Caco-2 (cell line): ENCODE results near the gene TSHZ1. TPM values are rescaled to one million over a fixed set of nuclear protein-coding genes. Genes with fewer than 3 reads are reported as not detected.

Source experiments
- BruUV-seq: library from RNA; stranded (reverse); fragments of 400-500 nt; replicated peaks from 2 replicates; lab custom pipeline; 2021; lab: Mats Ljungman, UMichigan
- CTCF ChIA-PET: fragments of 300-600 bp; sonication (Branson Sonifier 250); formaldehyde crosslinking; loops from one replicate; lab custom pipeline; 2022; ENCODE audit warnings: antibody characterized with exemption; lab: Charles Lee
- POLR2A ChIA-PET: fragments of 300-600 bp; sonication (Branson Sonifier 250); formaldehyde crosslinking; loops from one replicate; lab custom pipeline; 2022; ENCODE audit warnings: antibody characterized with exemption; lab: Charles Lee
- DNase-seq, 2 experiments: peaks; one replicate each; pipeline versions ENCODE4 v3.0.0 to v3.0.0-alpha.2; 2020 to 2022
- H3K27me3 ChIP-seq: replicated peaks from 2 replicates; pipeline ENCODE4 v1.6.0; 2011; ENCODE audit warnings: low read length; ENCODE audit not compliant: control insufficient read depth, insufficient read depth
- H3K36me3 ChIP-seq: 2 replicates; pipeline ENCODE4 v1.5.1; 2011; ENCODE audit warnings: low read length; ENCODE audit not compliant: control insufficient read depth, insufficient read depth
- H3K4me1 ChIP-seq: fragments of 250-450 bp; sonication (Bioruptor Pico); 2 replicates; pipeline ENCODE4 v1.5.1; 2020; ENCODE audit warnings: mild to moderate bottlenecking
- H3K4me3 ChIP-seq: 2 replicates; pipeline ENCODE4 v1.5.1; 2011; ENCODE audit warnings: low read depth, mild to moderate bottlenecking, control low read depth, low read length
- H3K9me3 ChIP-seq: fragments of 250-450 bp; sonication (Bioruptor Pico); 2 replicates; pipeline ENCODE4 v1.5.1; 2020; ENCODE audit warnings: mild to moderate bottlenecking, moderate library complexity
- H3K27ac Mint-ChIP-seq: one replicate; pipeline ENCODE4 v1.8.0; 2022; ENCODE audit warnings: mixed read lengths; ENCODE audit not compliant: unreplicated experiment
- H3K27me3 Mint-ChIP-seq: one replicate; pipeline ENCODE4 v1.8.0; 2022; ENCODE audit warnings: mixed read lengths; ENCODE audit not compliant: insufficient read depth, unreplicated experiment
- H3K36me3 Mint-ChIP-seq: one replicate; pipeline ENCODE4 v1.8.0; 2022; ENCODE audit warnings: mild to moderate bottlenecking, mixed read lengths; ENCODE audit not compliant: insufficient read depth, unreplicated experiment
- H3K4me1 Mint-ChIP-seq: one replicate; pipeline ENCODE4 v1.8.0; 2022; ENCODE audit warnings: low read depth, mixed read lengths; ENCODE audit not compliant: unreplicated experiment
- H3K4me3 Mint-ChIP-seq: one replicate; pipeline ENCODE4 v1.8.0; 2022; ENCODE audit warnings: mild to moderate bottlenecking, moderate library complexity, mixed read lengths; ENCODE audit not compliant: unreplicated experiment
- H3K9me3 Mint-ChIP-seq: one replicate; pipeline ENCODE4 v1.8.0; 2022; ENCODE audit warnings: mixed read lengths; ENCODE audit not compliant: unreplicated experiment
- intact Hi-C: fragments of 100-400 bp; cut with micrococcal nuclease; formaldehyde crosslinking; loops from one replicate; pipeline ENCODE4 v1.10.0; 2022; ENCODE audit not compliant: unreplicated experiment
- total RNA-seq: library from RNA; stranded (reverse); gene quantifications from 2 replicates; pipeline ENCODE4 v1.2.3, GENCODE V29; 2022
- TF ChIP-seq, protein P1 (sequence below), 2 experiments: fragments of 200-600 bp in 1 of 2; IDR thresholded peaks; 1 replicate in 1 of 2; 2 replicates in 1 of 2; pipeline versions ENCODE4 v1.5.1 to v1.8.0; 2011 to 2022; ENCODE audit warnings: antibody characterized with exemption in 1 of 2, control low read depth in 1 of 2, inconsistent platforms in 1 of 2, low read depth in 1 of 2, low read length in 1 of 2, mild to moderate bottlenecking in 1 of 2, moderate library complexity in 1 of 2; ENCODE audit not compliant: insufficient read depth in 1 of 2, severe bottlenecking in 1 of 2, unreplicated experiment in 1 of 2

The TSHZ1 gene
- total RNA-seq, 1 experiment from 2014 or later = 4.4 TPM

DNA sequence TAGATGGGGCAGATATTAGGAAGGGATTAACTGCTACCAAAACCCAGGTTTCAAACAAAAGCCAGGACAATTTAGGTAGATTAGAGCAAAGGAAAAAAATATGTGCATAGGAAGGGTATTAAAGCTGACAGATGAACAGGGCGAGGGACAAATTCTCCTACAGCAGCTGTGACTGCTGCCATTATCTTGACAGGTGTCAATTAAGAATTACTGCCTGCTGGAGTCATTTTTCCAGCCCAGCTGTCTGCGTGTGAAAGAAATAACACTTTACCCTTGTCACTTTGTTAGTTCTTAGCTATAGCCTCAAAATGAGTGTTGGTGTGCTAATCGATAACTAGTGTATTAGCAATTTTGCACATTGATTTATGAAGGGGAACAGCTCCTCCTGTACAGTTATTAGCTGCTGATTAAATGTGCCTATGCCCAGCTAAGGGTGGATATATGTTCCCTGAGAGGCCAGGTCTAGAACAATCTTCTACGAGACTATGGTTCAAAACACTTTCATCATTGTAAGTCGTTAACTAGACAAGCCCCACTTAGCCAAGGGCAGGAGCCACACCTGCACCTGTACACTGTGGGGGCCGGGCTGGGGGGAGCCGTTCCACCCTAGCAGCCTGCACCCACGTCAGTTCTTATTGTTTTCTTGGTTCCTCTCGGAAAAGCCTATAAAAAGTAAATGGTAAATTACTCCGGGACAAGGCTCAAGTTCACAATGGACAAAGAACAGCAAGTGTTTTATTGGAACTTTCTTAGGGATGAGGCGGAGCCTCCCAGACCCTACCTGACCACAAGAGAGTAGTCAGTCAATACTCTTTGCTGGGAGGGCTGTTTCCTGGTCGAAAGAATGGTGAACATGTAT lies 7.7 kb downstream of the TSHZ1 start:
- POLR2A ChIA-PET = no interaction called here
- TF ChIP-seq, protein P1, sequence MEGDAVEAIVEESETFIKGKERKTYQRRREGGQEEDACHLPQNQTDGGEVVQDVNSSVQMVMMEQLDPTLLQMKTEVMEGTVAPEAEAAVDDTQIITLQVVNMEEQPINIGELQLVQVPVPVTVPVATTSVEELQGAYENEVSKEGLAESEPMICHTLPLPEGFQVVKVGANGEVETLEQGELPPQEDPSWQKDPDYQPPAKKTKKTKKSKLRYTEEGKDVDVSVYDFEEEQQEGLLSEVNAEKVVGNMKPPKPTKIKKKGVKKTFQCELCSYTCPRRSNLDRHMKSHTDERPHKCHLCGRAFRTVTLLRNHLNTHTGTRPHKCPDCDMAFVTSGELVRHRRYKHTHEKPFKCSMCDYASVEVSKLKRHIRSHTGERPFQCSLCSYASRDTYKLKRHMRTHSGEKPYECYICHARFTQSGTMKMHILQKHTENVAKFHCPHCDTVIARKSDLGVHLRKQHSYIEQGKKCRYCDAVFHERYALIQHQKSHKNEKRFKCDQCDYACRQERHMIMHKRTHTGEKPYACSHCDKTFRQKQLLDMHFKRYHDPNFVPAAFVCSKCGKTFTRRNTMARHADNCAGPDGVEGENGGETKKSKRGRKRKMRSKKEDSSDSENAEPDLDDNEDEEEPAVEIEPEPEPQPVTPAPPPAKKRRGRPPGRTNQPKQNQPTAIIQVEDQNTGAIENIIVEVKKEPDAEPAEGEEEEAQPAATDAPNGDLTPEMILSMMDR (IDR thresholded peaks at IDR 0.05; ENCODE audit: insufficient read depth in 1 of 2, low read depth in 1 of 2, low read length in 1 of 2, severe bottlenecking in 1 of 2, unreplicated experiment in 1 of 2) = no peak
- Histone ChIP-seq H3K4me1 (0 out of 2 replicates have a peak, but pooled peaks cover 8% of the 10 kb centered on the region), H3K36me3 (no peaks in the 10 kb centered on the region), H3K9me3 (no peaks in the 10 kb centered on the region), H3K27me3 (no peaks in the 10 kb centered on the region), H3K4me3 (no peak overlapping the region)
- no peak for DNase-seq
- H3K27me3 Mint-ChIP-seq = no peaks in the 10 kb centered on the region
- intact Hi-C loops = no loop called here
- no peak overlapping the region for H3K4me3 Mint-ChIP-seq
- H3K27ac Mint-ChIP-seq = no peak overlapping the region
- CTCF ChIA-PET = no interaction called here
- BruUV-seq = no TSS peak
- no peaks in the 10 kb centered on the region for H3K4me1 Mint-ChIP-seq
- no peaks in the 10 kb centered on the region for H3K36me3 Mint-ChIP-seq
- H3K9me3 Mint-ChIP-seq = no peaks in the 10 kb centered on the region

DNA sequence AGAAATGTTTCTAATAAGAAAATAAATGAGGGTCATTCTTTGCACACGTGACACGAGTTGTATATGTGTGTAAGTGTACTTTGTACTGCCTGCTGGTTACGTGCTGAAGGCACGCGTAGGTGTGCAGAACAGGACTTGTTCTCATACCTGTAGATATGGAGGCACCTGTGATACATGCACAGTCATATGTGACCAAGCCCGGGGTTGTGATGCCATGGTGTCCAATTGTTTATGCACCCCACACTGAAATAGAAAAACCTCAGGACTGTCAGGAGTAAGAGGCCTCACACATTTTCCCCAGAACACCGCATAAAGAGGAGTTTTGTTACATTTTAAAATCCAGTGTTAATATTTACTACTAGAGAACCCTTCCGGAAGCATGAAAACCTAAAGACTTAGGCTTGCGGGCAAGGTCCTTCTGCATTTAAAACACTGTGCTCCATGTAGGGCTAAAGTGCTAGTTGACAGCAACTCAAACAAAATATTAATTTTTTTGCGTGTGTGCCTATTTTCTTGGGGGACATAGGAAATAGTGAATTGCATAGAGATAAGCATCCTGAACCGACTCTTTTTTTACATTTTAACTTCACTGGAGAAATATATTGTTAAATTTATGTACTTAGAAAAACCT lies 9.3 kb downstream of the TSHZ1 start:
- Mint-ChIP-seq H3K27ac (no peak overlapping the region), H3K9me3 (no peaks in the 10 kb centered on the region), H3K36me3 (no peaks in the 10 kb centered on the region), H3K4me1 (no peaks in the 10 kb centered on the region), H3K4me3 (no peak overlapping the region), H3K27me3 (no peaks in the 10 kb centered on the region)
- CTCF ChIA-PET = no interaction called here
- H3K4me1 ChIP-seq = 0 out of 2 replicates have a peak, but pooled peaks cover 4% of the 10 kb centered on the region
- no peaks in the 10 kb centered on the region for H3K9me3 ChIP-seq
- BruUV-seq = no TSS peak
- TF ChIP-seq, protein P1 (IDR thresholded peaks at IDR 0.05; ENCODE audit: insufficient read depth in 1 of 2, low read depth in 1 of 2, low read length in 1 of 2, severe bottlenecking in 1 of 2, unreplicated experiment in 1 of 2) = no peak
- POLR2A ChIA-PET = no interaction called here
- DNase-seq = no peak
- no peak overlapping the region for H3K4me3 ChIP-seq
- intact Hi-C loops = no loop called here
- H3K36me3 ChIP-seq = no peaks in the 10 kb centered on the region
- no peaks in the 10 kb centered on the region for H3K27me3 ChIP-seq

DNA sequence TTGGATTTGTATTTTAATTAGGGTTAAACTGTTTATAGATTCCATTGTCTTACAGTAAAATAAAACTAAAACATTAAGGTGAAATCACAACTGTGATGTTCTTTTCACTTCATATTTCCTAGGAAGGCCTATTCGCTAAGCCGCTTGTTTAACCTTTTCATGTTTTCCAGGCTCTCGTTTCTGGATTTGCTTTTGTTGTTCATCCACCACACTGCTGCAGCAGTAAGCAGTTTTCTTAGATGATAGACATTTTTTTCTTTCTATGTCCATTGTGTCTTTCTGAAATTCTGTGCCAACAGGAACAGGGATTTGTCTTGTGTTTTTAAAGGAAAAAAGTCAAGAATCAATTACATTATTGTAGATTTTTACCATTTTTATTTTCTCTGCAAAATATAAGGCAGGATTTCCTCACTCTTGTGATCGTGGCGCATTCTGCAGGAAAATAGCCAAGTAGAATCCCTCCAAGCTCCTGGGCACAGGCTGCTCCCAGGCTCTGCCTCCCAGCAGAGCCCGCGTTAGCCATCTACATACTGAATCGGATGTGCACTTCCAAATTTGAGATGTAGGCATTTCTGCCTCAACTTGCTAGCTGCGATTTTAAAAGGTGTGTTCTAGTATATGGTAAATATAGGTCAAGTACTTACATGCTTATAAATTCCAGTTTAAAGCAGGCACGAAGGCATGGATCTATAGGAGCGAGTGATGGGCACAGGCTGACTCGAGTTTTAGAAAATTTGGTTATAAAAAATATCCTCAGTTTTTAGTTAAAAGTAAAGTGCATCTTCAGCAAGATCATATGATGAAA lies 10.2 kb downstream of the TSHZ1 start:
- no TSS peak for BruUV-seq
- no peaks in the 10 kb centered on the region for H3K4me1 Mint-ChIP-seq
- no peaks in the 10 kb centered on the region for H3K9me3 Mint-ChIP-seq
- Histone ChIP-seq H3K9me3 (no peaks in the 10 kb centered on the region), H3K4me3 (no peak overlapping the region), H3K36me3 (no peaks in the 10 kb centered on the region), H3K4me1 (0 out of 2 replicates have a peak, but pooled peaks cover 3% of the 10 kb centered on the region), H3K27me3 (no peaks in the 10 kb centered on the region)
- TF ChIP-seq, protein P1 (IDR thresholded peaks at IDR 0.05; ENCODE audit: insufficient read depth in 1 of 2, low read depth in 1 of 2, low read length in 1 of 2, severe bottlenecking in 1 of 2, unreplicated experiment in 1 of 2) = no peak
- H3K36me3 Mint-ChIP-seq = no peaks in the 10 kb centered on the region
- intact Hi-C loops = no loop called here
- H3K27me3 Mint-ChIP-seq = no peaks in the 10 kb centered on the region
- POLR2A ChIA-PET = no interaction called here
- no peak for DNase-seq
- no peak overlapping the region for H3K4me3 Mint-ChIP-seq
- CTCF ChIA-PET = no interaction called here
- no peak overlapping the region for H3K27ac Mint-ChIP-seq
